CD14-positive monocyte (primary cell): Measurements from ENCODE around the gene SRRM3. TPM values are rescaled to one million over a fixed set of nuclear protein-coding genes. Genes with fewer than 3 reads are reported as not detected.

Experiments
- DNase-seq, 3 donors: peaks; one replicate each; pipeline ENCODE4 v3.0.0-alpha.2; 2011 to 2022
- H2AFZ ChIP-seq: 2 replicates; pipeline ENCODE4 v1.6.0; 2012; ENCODE audit warnings: mild to moderate bottlenecking, low read depth, low read length, inconsistent platforms; ENCODE audit not compliant: insufficient read depth, poor library complexity, severe bottlenecking
- H3K27ac ChIP-seq, 2 donors: 1 replicate in 1 of 2; 2 replicates in 1 of 2; pipeline ENCODE4 v1.5.1; 2012 to 2013; ENCODE audit warnings: low read length in 2 of 2, control low read depth in 1 of 2, inconsistent platforms in 1 of 2, low read depth in 1 of 2, mild to moderate bottlenecking in 1 of 2
- H3K27me3 ChIP-seq, 2 donors: one replicate each; pipeline versions ENCODE4 v1.6.0 to v1.6.1; 2011 to 2013; ENCODE audit warnings: low read length in 2 of 2; ENCODE audit not compliant: control insufficient read depth in 2 of 2, insufficient read depth in 2 of 2
- H3K36me3 ChIP-seq, 2 donors: replicated peaks in 1 of 2; 1 replicate in 1 of 2; 2 replicates in 1 of 2; pipeline versions ENCODE4 v1.5.1 to v1.6.1; 2012 to 2013; ENCODE audit warnings: low read length in 2 of 2, control low read depth in 1 of 2, inconsistent platforms in 1 of 2, mild to moderate bottlenecking in 1 of 2; ENCODE audit not compliant: insufficient read depth in 2 of 2, control insufficient read depth in 1 of 2
- H3K4me1 ChIP-seq, 2 donors: 1 replicate in 1 of 2; 2 replicates in 1 of 2; pipeline versions ENCODE4 v1.5.1 to v1.6.1; 2012 to 2013; ENCODE audit warnings: low read length in 2 of 2, control low read depth in 1 of 2, inconsistent platforms in 1 of 2, mild to moderate bottlenecking in 1 of 2, moderate library complexity in 1 of 2; ENCODE audit not compliant: insufficient read depth in 2 of 2, control insufficient read depth in 1 of 2
- H3K4me2 ChIP-seq: replicated peaks from 2 replicates; pipeline ENCODE3; 2012; ENCODE audit warnings: low read length, moderate library complexity, mild to moderate bottlenecking; ENCODE audit not compliant: poor library complexity, severe bottlenecking; ENCODE audit errors: extremely low read depth
- H3K4me3 ChIP-seq, 3 experiments: fragments of 200-600 bp in 1 of 3; sonication (generic) in 1 of 3; replicated peaks in 1 of 3; 1 replicate in 2 of 3; 2 replicates in 1 of 3; pipeline ENCODE4 v1.5.1; 2011 to 2013; ENCODE audit warnings: low read length in 3 of 3, mild to moderate bottlenecking in 3 of 3, control low read depth in 2 of 3, low read depth in 2 of 3, inconsistent platforms in 1 of 3, moderate library complexity in 1 of 3
- H3K79me2 ChIP-seq: 2 replicates; pipeline ENCODE4 v1.6.0; 2012; ENCODE audit warnings: mild to moderate bottlenecking, control low read depth, inconsistent platforms, low read length, moderate library complexity; ENCODE audit not compliant: insufficient read depth
- H3K9ac ChIP-seq: 2 replicates; pipeline ENCODE4 v1.6.0; 2017; ENCODE audit warnings: low read length, mild to moderate bottlenecking; ENCODE audit not compliant: insufficient read depth, poor library complexity, severe bottlenecking
- H3K9me3 ChIP-seq, 2 donors: replicated peaks in 1 of 2; 1 replicate in 1 of 2; 2 replicates in 1 of 2; pipeline versions ENCODE4 v1.5.1 to v1.6.1; 2012 to 2013; ENCODE audit warnings: low read length in 2 of 2, control low read depth in 1 of 2; ENCODE audit not compliant: control insufficient read depth in 1 of 2, insufficient read depth in 1 of 2
- H4K20me1 ChIP-seq: 2 replicates; pipeline ENCODE4 v1.6.0; 2012; ENCODE audit warnings: mild to moderate bottlenecking, low read length, control low read depth, moderate library complexity; ENCODE audit not compliant: insufficient read depth
- H3K27ac Mint-ChIP-seq, 7 donors: one replicate each; pipeline ENCODE4 v1.8.0; 2020; ENCODE audit warnings: mild to moderate bottlenecking in 7 of 7, mixed read lengths in 7 of 7, moderate library complexity in 6 of 7, inconsistent platforms in 2 of 7
- H3K27me3 Mint-ChIP-seq, 3 donors: one replicate each; pipeline ENCODE4 v1.8.0; 2021 to 2022; ENCODE audit warnings: low read depth in 3 of 3, mild to moderate bottlenecking in 3 of 3, mixed read lengths in 3 of 3, moderate library complexity in 3 of 3, inconsistent platforms in 1 of 3
- H3K36me3 Mint-ChIP-seq, 2 donors: one replicate each; pipeline ENCODE4 v1.8.0; 2020; ENCODE audit warnings: mixed read lengths in 2 of 2, inconsistent platforms in 1 of 2, mild to moderate bottlenecking in 1 of 2
- H3K4me1 Mint-ChIP-seq: one replicate; pipeline ENCODE4 v1.8.0; 2020; ENCODE audit warnings: mild to moderate bottlenecking, mixed read lengths
- H3K4me3 Mint-ChIP-seq, 2 donors: one replicate each; pipeline ENCODE4 v1.8.0; 2020; ENCODE audit warnings: mild to moderate bottlenecking in 2 of 2, mixed read lengths in 2 of 2, moderate library complexity in 1 of 2
- H3K9me3 Mint-ChIP-seq, 7 donors: one replicate each; pipeline ENCODE4 v1.8.0; 2020 to 2022; ENCODE audit warnings: mixed read lengths in 7 of 7, mild to moderate bottlenecking in 6 of 7, moderate library complexity in 6 of 7, inconsistent platforms in 2 of 7
- WGBS: methylation state at CpG from one replicate; pipeline ENCODE4 v1.1.5; 2013; ENCODE audit warnings: missing lambda C conversion rate; ENCODE audit not compliant: insufficient coverage; 5-methylcytosine and 5-hydroxymethylcytosine counted together
- intact Hi-C, 2 donors: fragments of 100-400 bp; cut with micrococcal nuclease; formaldehyde crosslinking; loops; one replicate each; pipeline versions ENCODE4 v1.15.0 to v1.15.1; 2023
- polyA plus RNA-seq, 3 donors: library from polyadenylated mRNA; depleted of rRNA in 1 of 3; unstranded in 2 of 3; stranded (reverse) in 1 of 3; fragments of 300-500 nt in 2 of 3; fragments of >200 nt in 1 of 3; fragmentation: Illumina TruSeq in 2 of 3; gene quantifications; 1 replicate in 2 of 3; 2 replicates in 1 of 3; pipeline ENCODE4 v1.2.3, GENCODE V29; 2012 to 2021
- TF ChIP-seq, protein P1 (sequence below): fragments of 200-600 bp; IDR thresholded peaks from one replicate; pipeline ENCODE4 v1.8.0; 2022; ENCODE audit warnings: antibody characterized with exemption, mild to moderate bottlenecking

The SRRM3 gene
- polyA plus RNA-seq, 3 donors = not detected

DNA sequence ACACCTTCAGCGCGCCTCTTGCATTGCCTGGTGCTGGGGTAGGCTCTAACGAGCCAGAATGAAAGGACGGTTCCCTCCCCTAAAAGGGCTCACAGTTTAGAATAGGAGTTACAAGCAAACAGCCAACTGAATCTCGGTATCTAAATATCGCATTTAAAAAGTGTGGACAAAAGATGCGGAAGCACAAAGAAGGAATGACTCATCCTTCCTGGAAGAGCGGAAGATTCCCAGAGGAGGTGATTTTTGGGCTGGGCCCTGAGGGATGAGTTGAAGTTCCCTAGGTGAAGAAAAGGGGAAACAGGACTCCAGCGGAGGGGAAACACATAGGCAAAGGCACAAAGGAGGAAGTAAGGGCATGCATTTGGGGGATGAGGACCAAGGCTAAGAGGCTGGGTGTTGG is 29.9 kb downstream of the SRRM3 start:
- peaks cover 31 to 36% (median 31%) of the 10 kb centered on the region in 3 donors for H3K27me3 Mint-ChIP-seq
- Histone ChIP-seq H3K27ac (no peak overlapping the region), H3K9me3 (no peaks in the 10 kb centered on the region), H3K27me3 (peaks cover 0 to 11% of the 10 kb centered on the region in 2 donors), H3K4me2 (no peak overlapping the region), H3K4me1 (peaks cover 4 to 8% of the 10 kb centered on the region in 2 donors), H4K20me1 (no peaks in the 10 kb centered on the region), H3K79me2 (no peaks in the 10 kb centered on the region), H2AFZ (no peak overlapping the region), H3K4me3 (no peak overlapping the region), H3K36me3 (no peaks in the 10 kb centered on the region), H3K9ac (no peak overlapping the region)
- TF ChIP-seq, protein P1, sequence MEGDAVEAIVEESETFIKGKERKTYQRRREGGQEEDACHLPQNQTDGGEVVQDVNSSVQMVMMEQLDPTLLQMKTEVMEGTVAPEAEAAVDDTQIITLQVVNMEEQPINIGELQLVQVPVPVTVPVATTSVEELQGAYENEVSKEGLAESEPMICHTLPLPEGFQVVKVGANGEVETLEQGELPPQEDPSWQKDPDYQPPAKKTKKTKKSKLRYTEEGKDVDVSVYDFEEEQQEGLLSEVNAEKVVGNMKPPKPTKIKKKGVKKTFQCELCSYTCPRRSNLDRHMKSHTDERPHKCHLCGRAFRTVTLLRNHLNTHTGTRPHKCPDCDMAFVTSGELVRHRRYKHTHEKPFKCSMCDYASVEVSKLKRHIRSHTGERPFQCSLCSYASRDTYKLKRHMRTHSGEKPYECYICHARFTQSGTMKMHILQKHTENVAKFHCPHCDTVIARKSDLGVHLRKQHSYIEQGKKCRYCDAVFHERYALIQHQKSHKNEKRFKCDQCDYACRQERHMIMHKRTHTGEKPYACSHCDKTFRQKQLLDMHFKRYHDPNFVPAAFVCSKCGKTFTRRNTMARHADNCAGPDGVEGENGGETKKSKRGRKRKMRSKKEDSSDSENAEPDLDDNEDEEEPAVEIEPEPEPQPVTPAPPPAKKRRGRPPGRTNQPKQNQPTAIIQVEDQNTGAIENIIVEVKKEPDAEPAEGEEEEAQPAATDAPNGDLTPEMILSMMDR = no peak
- peak overlapping the region in 1 of 7 donors; percentile 72 for H3K27ac Mint-ChIP-seq
- no peak overlapping the region for H3K4me3 Mint-ChIP-seq
- peaks cover 0 to 21% (median 7%) of the 10 kb centered on the region in 7 donors for H3K9me3 Mint-ChIP-seq
- DNase-seq = peak in 1 of 3 donors; percentile 47
- H3K36me3 Mint-ChIP-seq = no peaks in the 10 kb centered on the region
- peaks cover 14% of the 10 kb centered on the region for H3K4me1 Mint-ChIP-seq
- 29% methylated on average over 4 of the region's 9 CpGs for WGBS
- intact Hi-C loops = no loop called here

DNA sequence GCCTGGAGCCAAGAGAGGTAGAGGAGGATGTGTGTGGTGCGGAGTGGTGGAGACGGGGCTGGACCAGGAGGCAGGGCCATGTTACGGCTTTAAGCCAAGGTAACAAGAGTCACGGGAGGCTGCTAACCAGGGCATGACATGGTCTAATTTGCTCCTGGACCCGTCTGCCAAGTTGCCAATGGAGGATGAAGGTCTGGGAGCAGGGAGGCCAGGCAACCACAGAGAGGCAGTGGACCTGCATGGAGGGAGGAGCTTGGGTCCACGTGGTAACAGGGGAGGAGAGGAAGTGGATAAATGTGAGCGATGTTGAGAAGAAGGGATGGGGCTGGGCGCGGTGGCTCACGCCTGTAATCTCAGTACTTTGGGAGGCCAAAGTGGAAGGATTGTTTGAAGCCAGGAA is 31.0 kb downstream of the SRRM3 start:
- no peaks in the 10 kb centered on the region for H4K20me1 ChIP-seq

More for the DNA sequence above, 31.0 kb downstream of the SRRM3 start:
- H3K9me3 Mint-ChIP-seq = peaks cover 0 to 16% (median 7%) of the 10 kb centered on the region in 7 donors
- Histone ChIP-seq H3K27me3 (peaks cover 0 to 14% of the 10 kb centered on the region in 2 donors), H3K4me2 (no peak overlapping the region), H3K36me3 (no peaks in the 10 kb centered on the region), H3K27ac (no peak overlapping the region), H3K9me3 (no peaks in the 10 kb centered on the region), H3K79me2 (no peaks in the 10 kb centered on the region), H2AFZ (no peak overlapping the region), H3K4me3 (no peak overlapping the region), H3K4me1 (peaks cover 4 to 8% of the 10 kb centered on the region in 2 donors), H3K9ac (no peak overlapping the region)
- peaks cover 14% of the 10 kb centered on the region for H3K4me1 Mint-ChIP-seq
- intact Hi-C loops = no loop called here
- H3K36me3 Mint-ChIP-seq = no peaks in the 10 kb centered on the region
- peaks cover 32 to 45% (median 41%) of the 10 kb centered on the region in 3 donors for H3K27me3 Mint-ChIP-seq
- H3K4me3 Mint-ChIP-seq = peak overlapping the region in 1 of 2 donors; percentile 10
- 77% methylated on average over 8 of the region's 10 CpGs for WGBS
- no peak for DNase-seq
- TF ChIP-seq, protein P1 = no peak
- H3K27ac Mint-ChIP-seq = no peak overlapping the region
